ENCODE results near the gene BANP.

GRCh38 chr16:88012360-88012759 is 61.1 kb downstream of the BANP start:
- TF ChIP-seq, protein P1, sequence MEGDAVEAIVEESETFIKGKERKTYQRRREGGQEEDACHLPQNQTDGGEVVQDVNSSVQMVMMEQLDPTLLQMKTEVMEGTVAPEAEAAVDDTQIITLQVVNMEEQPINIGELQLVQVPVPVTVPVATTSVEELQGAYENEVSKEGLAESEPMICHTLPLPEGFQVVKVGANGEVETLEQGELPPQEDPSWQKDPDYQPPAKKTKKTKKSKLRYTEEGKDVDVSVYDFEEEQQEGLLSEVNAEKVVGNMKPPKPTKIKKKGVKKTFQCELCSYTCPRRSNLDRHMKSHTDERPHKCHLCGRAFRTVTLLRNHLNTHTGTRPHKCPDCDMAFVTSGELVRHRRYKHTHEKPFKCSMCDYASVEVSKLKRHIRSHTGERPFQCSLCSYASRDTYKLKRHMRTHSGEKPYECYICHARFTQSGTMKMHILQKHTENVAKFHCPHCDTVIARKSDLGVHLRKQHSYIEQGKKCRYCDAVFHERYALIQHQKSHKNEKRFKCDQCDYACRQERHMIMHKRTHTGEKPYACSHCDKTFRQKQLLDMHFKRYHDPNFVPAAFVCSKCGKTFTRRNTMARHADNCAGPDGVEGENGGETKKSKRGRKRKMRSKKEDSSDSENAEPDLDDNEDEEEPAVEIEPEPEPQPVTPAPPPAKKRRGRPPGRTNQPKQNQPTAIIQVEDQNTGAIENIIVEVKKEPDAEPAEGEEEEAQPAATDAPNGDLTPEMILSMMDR (IDR thresholded peaks at IDR 0.05) = no peak
- TF ChIP-seq POLR2A (IDR thresholded peaks at IDR 0.05) (no peak), POLR2AphosphoS5 (IDR thresholded peaks at IDR 0.05; ENCODE audit: insufficient read depth in 1 of 2, low read depth in 1 of 2) (no peak)
